ENCODE results near the gene TEKTIP1.

Gene TEKTIP1

GRCh38 chr19:3543150-3544057, 4.4 kb downstream of the TEKTIP1 start:
- no peak for DNase-seq (ENCODE audit: extremely low spot score)
- CTCF ChIA-PET = no interaction called here
- TF ChIP-seq SUZ12 (IDR thresholded peaks at IDR 0.05) (no peak), FOXA1 (IDR thresholded peaks at IDR 0.05) (no peak), TARDBP (IDR thresholded peaks at IDR 0.05) (no peak), L3MBTL2 (conservative IDR thresholded peaks at IDR 0.05) (no peak), ZNF384 (IDR thresholded peaks at IDR 0.05) (no peak), CTBP1 (IDR thresholded peaks at IDR 0.05; ENCODE audit: borderline replicate concordance) (no peak), SP1 (IDR thresholded peaks at IDR 0.05) (no peak), NFRKB (IDR thresholded peaks at IDR 0.05) (no peak), ELF4 (IDR thresholded peaks at IDR 0.05) (no peak), HDGF (IDR thresholded peaks at IDR 0.05; ENCODE audit: borderline replicate concordance) (no peak), BHLHE40 (IDR thresholded peaks at IDR 0.05; ENCODE audit: borderline replicate concordance) (no peak), FOXM1 (IDR thresholded peaks at IDR 0.05; ENCODE audit: borderline replicate concordance) (no peak), PKNOX1 (IDR thresholded peaks at IDR 0.05) (no peak), ARNT (IDR thresholded peaks at IDR 0.05) (no peak), LEF1 (IDR thresholded peaks at IDR 0.05; ENCODE audit: borderline replicate concordance) (no peak), FOXK2 (IDR thresholded peaks at IDR 0.05) (no peak)
- POLR2A ChIA-PET = no interaction called here

GRCh38 chr19:3544058-3544376, 5.0 kb downstream of the TEKTIP1 start:
- CTCF ChIA-PET = no interaction called here
- POLR2A ChIA-PET = no interaction called here
- no peak for TF ChIP-seq SP1 (IDR thresholded peaks at IDR 0.05)
- DNase-seq (ENCODE audit: extremely low spot score) = no peak

GRCh38 chr19:3544742-3545668, 6.0 kb downstream of the TEKTIP1 start:
- CTCF ChIA-PET = interaction anchor here (0.6 to 2.4 kb wide), 5 partner anchors 25 to 269 kb away, joined by 3 to 10 read pairs (median 4); no protein-coding TSS in a partner anchor
- POLR2A ChIA-PET = interaction anchor here (0.6 kb wide), 1 partner anchor 29 kb away, joined by 3 read pairs; no protein-coding TSS in a partner anchor

GRCh38 chr19:3545669-3546034, 6.7 kb downstream of the TEKTIP1 start:
- TF ChIP-seq SP1 (IDR thresholded peaks at IDR 0.05) (no peak), PKNOX1 (IDR thresholded peaks at IDR 0.05) (no peak), ARNT (IDR thresholded peaks at IDR 0.05) (no peak), L3MBTL2 (conservative IDR thresholded peaks at IDR 0.05) (no peak), CTBP1 (IDR thresholded peaks at IDR 0.05; ENCODE audit: borderline replicate concordance) (no peak), LEF1 (IDR thresholded peaks at IDR 0.05; ENCODE audit: borderline replicate concordance) (no peak), ELF4 (IDR thresholded peaks at IDR 0.05) (no peak), SUZ12 (IDR thresholded peaks at IDR 0.05) (no peak), FOXK2 (IDR thresholded peaks at IDR 0.05) (no peak), FOXM1 (IDR thresholded peaks at IDR 0.05; ENCODE audit: borderline replicate concordance) (no peak), ZNF384 (IDR thresholded peaks at IDR 0.05) (no peak), BHLHE40 (IDR thresholded peaks at IDR 0.05; ENCODE audit: borderline replicate concordance) (no peak), FOXA1 (IDR thresholded peaks at IDR 0.05) (no peak), NFRKB (IDR thresholded peaks at IDR 0.05) (no peak), TARDBP (IDR thresholded peaks at IDR 0.05) (no peak)
- CTCF ChIA-PET = interaction anchor here (1.1 to 2.4 kb wide), 3 partner anchors 30 to 270 kb away, joined by 3 to 10 read pairs (median 5); no protein-coding TSS in a partner anchor
- no peak for DNase-seq (ENCODE audit: extremely low spot score)
- POLR2A ChIA-PET = no interaction called here

More at GRCh38 chr19:3544742-3545668, 6.0 kb downstream of the TEKTIP1 start:
- peak; percentile 89 for DNase-seq (ENCODE audit: extremely low spot score)
- TF ChIP-seq L3MBTL2 (conservative IDR thresholded peaks at IDR 0.05) = no peak
- TF ChIP-seq SP1 (IDR thresholded peaks at IDR 0.05) = no peak
- TF ChIP-seq SUZ12 (IDR thresholded peaks at IDR 0.05) = no peak

GRCh38 chr19:3546119-3546518, 7.1 kb downstream of the TEKTIP1 start:
- CTCF ChIA-PET = interaction anchor here (2.4 kb wide), 1 partner anchor 29 kb away, joined by 10 read pairs; no protein-coding TSS in a partner anchor
- POLR2A ChIA-PET = interaction anchor here (1.3 kb wide), 1 partner anchor 28 kb away, joined by 5 read pairs; no protein-coding TSS in a partner anchor
- TF ChIP-seq ZNF384 (IDR thresholded peaks at IDR 0.05) (no peak), SP1 (IDR thresholded peaks at IDR 0.05) (no peak), BHLHE40 (IDR thresholded peaks at IDR 0.05; ENCODE audit: borderline replicate concordance) (no peak), FOXM1 (IDR thresholded peaks at IDR 0.05; ENCODE audit: borderline replicate concordance) (no peak), L3MBTL2 (conservative IDR thresholded peaks at IDR 0.05) (no peak)
- DNase-seq (ENCODE audit: extremely low spot score) = no peak

GRCh38 chr19:3547301-3547731, 8.3 kb downstream of the TEKTIP1 start:
- CTCF ChIA-PET = no interaction called here
- DNase-seq (ENCODE audit: extremely low spot score) = peak; percentile 41
- POLR2A ChIA-PET = interaction anchor here (1.3 kb wide), 1 partner anchor 26 kb away, joined by 5 read pairs; no protein-coding TSS in a partner anchor
- no peak for TF ChIP-seq LEF1 (IDR thresholded peaks at IDR 0.05; ENCODE audit: borderline replicate concordance)
- TF ChIP-seq SP1 (IDR thresholded peaks at IDR 0.05) = no peak
- no peak for TF ChIP-seq ZNF384 (IDR thresholded peaks at IDR 0.05)
- TF ChIP-seq L3MBTL2 (conservative IDR thresholded peaks at IDR 0.05) = no peak
- TF ChIP-seq BHLHE40 (IDR thresholded peaks at IDR 0.05; ENCODE audit: borderline replicate concordance) = no peak
- no peak for TF ChIP-seq ELF4 (IDR thresholded peaks at IDR 0.05)

Measured in HEK293T (cell line).